Measurements from ENCODE around the gene PCDHGA1. TPM values are rescaled to one million over a fixed set of nuclear protein-coding genes. Genes with fewer than 3 reads are reported as not detected.

Gene PCDHGA1
- total RNA-seq, 1 experiment from 2014 or later = 0.64 TPM

- Mint-ChIP-seq H3K36me3 (ENCODE audit: insufficient read depth, unreplicated experiment) (peaks cover 6% of the 10 kb centered on the region), H3K27me3 (ENCODE audit: insufficient read depth, unreplicated experiment) (peaks cover 6% of the 10 kb centered on the region), H3K4me1 (ENCODE audit: low read depth, unreplicated experiment) (peaks cover 7% of the 10 kb centered on the region), H3K27ac (ENCODE audit: unreplicated experiment) (no peak overlapping the region), H3K4me3 (ENCODE audit: unreplicated experiment) (no peak overlapping the region), H3K9me3 (ENCODE audit: unreplicated experiment) (no peaks in the 10 kb centered on the region)
- no peak for DNase-seq
- ChIA-PET POLR2A (no interaction called here), CTCF (interaction anchor here (0.6 to 0.7 kb wide), 2 partner anchors 68 to 380 kb away, joined by 3 to 6 read pairs; no protein-coding TSS in a partner anchor)
- Histone ChIP-seq H3K36me3 (ENCODE audit: control insufficient read depth, insufficient read depth, low read length) (no peaks in the 10 kb centered on the region), H3K27me3 (replicated peaks; ENCODE audit: control insufficient read depth, insufficient read depth, low read length) (no peaks in the 10 kb centered on the region), H3K4me3 (ENCODE audit: low read depth, low read length) (no peak overlapping the region), H3K4me1 (no peaks in the 10 kb centered on the region), H3K9me3 (no peaks in the 10 kb centered on the region)
- no peak for TF ChIP-seq CTCF (IDR thresholded peaks at IDR 0.05; ENCODE audit: insufficient read depth in 1 of 2, low read depth in 1 of 2, low read length in 1 of 2, severe bottlenecking in 1 of 2, unreplicated experiment in 1 of 2)
- intact Hi-C loops (cut with micrococcal nuclease; ENCODE audit: unreplicated experiment) = no loop called here
- no TSS peak for BruUV-seq (replicated peaks)
Observed at GRCh38 chr5:141496038-141496437, 165.7 kb downstream of the PCDHGA1 start.

GRCh38 chr5:141501761-141502160, 171.4 kb downstream of the PCDHGA1 start:
- CTCF ChIA-PET = no interaction called here
- H3K9me3 ChIP-seq = no peaks in the 10 kb centered on the region
- TF ChIP-seq CTCF (IDR thresholded peaks at IDR 0.05; ENCODE audit: insufficient read depth in 1 of 2, low read depth in 1 of 2, low read length in 1 of 2, severe bottlenecking in 1 of 2, unreplicated experiment in 1 of 2) = no peak
- H3K9me3 Mint-ChIP-seq (ENCODE audit: unreplicated experiment) = no peaks in the 10 kb centered on the region
- intact Hi-C loops (cut with micrococcal nuclease; ENCODE audit: unreplicated experiment) = no loop called here
- POLR2A ChIA-PET = no interaction called here
- no peaks in the 10 kb centered on the region for H3K27me3 ChIP-seq (replicated peaks; ENCODE audit: control insufficient read depth, insufficient read depth, low read length)
- no TSS peak for BruUV-seq (replicated peaks)
- H3K36me3 ChIP-seq (ENCODE audit: control insufficient read depth, insufficient read depth, low read length) = no peaks in the 10 kb centered on the region
- H3K4me3 ChIP-seq (ENCODE audit: low read depth, low read length) = no peak overlapping the region
- no peaks in the 10 kb centered on the region for H3K36me3 Mint-ChIP-seq (ENCODE audit: insufficient read depth, unreplicated experiment)
- no peak overlapping the region for H3K4me3 Mint-ChIP-seq (ENCODE audit: unreplicated experiment)
- no peak overlapping the region for H3K27ac Mint-ChIP-seq (ENCODE audit: unreplicated experiment)
- no peaks in the 10 kb centered on the region for H3K27me3 Mint-ChIP-seq (ENCODE audit: insufficient read depth, unreplicated experiment)
- no peaks in the 10 kb centered on the region for H3K4me1 Mint-ChIP-seq (ENCODE audit: low read depth, unreplicated experiment)
- no peaks in the 10 kb centered on the region for H3K4me1 ChIP-seq
- DNase-seq = no peak

- Histone ChIP-seq H3K4me1 (no peaks in the 10 kb centered on the region), H3K27me3 (replicated peaks; ENCODE audit: control insufficient read depth, insufficient read depth, low read length) (no peaks in the 10 kb centered on the region), H3K4me3 (ENCODE audit: low read depth, low read length) (no peak overlapping the region), H3K9me3 (no peaks in the 10 kb centered on the region), H3K36me3 (ENCODE audit: control insufficient read depth, insufficient read depth, low read length) (no peaks in the 10 kb centered on the region)
- H3K27ac Mint-ChIP-seq (ENCODE audit: unreplicated experiment) = no peak overlapping the region
- H3K4me1 Mint-ChIP-seq (ENCODE audit: low read depth, unreplicated experiment) = no peaks in the 10 kb centered on the region
- no peak for TF ChIP-seq CTCF (IDR thresholded peaks at IDR 0.05; ENCODE audit: insufficient read depth in 1 of 2, low read depth in 1 of 2, low read length in 1 of 2, severe bottlenecking in 1 of 2, unreplicated experiment in 1 of 2)
- H3K27me3 Mint-ChIP-seq (ENCODE audit: insufficient read depth, unreplicated experiment) = no peaks in the 10 kb centered on the region
- DNase-seq = no peak
- ChIA-PET CTCF (no interaction called here), POLR2A (no interaction called here)
- no peaks in the 10 kb centered on the region for H3K9me3 Mint-ChIP-seq (ENCODE audit: unreplicated experiment)
- H3K4me3 Mint-ChIP-seq (ENCODE audit: unreplicated experiment) = no peak overlapping the region
- H3K36me3 Mint-ChIP-seq (ENCODE audit: insufficient read depth, unreplicated experiment) = no peaks in the 10 kb centered on the region
- no TSS peak for BruUV-seq (replicated peaks)
- intact Hi-C loops (cut with micrococcal nuclease; ENCODE audit: unreplicated experiment) = no loop called here
Observed at GRCh38 chr5:141503681-141504080, 173.4 kb downstream of the PCDHGA1 start.
